ENCODE results near the gene ABCF1. TPM values are rescaled to one million over a fixed set of nuclear protein-coding genes. Genes with fewer than 3 reads are reported as not detected.

Gene ABCF1
- total and polyA plus RNA-seq, 9 of the 15 experiments (the other 6 are each of a cell fraction or from before 2014, with no cell fraction given) = 41.6 to 193 (median 102) TPM

- TF ChIP-seq CCNT2 (IDR thresholded peaks at IDR 0.05; ENCODE audit: borderline replicate concordance, extremely low read depth, insufficient read length, low read depth, low read length) (no peak), CBX3 (IDR thresholded peaks at IDR 0.05; ENCODE audit: borderline replicate concordance in 1 of 2, low read length in 2 of 2) (no peak), ELK1 (CRISPR knock-in tag; IDR thresholded peaks at IDR 0.05) (no peak), ZNF311 (CRISPR knock-in tag; IDR thresholded peaks at IDR 0.05) (no peak), SIRT6 (IDR thresholded peaks at IDR 0.05; ENCODE audit: low read depth, low read length) (no peak), ZNF280A (IDR thresholded peaks at IDR 0.05; ENCODE audit: low read depth, partially characterized antibody) (no peak), ZNF644 (tag; IDR thresholded peaks at IDR 0.05; ENCODE audit: low read depth) (no peak), CREB3 (tag; conservative IDR thresholded peaks at IDR 0.05; ENCODE audit: low read depth) (no peak), ZNF57 (CRISPR knock-in tag; IDR thresholded peaks at IDR 0.05) (no peak), RBM25 (IDR thresholded peaks at IDR 0.05; ENCODE audit: low read depth, low read length, severe bottlenecking) (no peak), SNRNP70 (optimal IDR thresholded peaks at IDR 0.05; ENCODE audit: low read depth, low read length) (no peak), KLF10 (CRISPR knock-in tag; IDR thresholded peaks at IDR 0.05) (peak; percentile 62; the same call in 1 of the 2 replicates), NR1H2 (CRISPR knock-in tag; IDR thresholded peaks at IDR 0.05) (no peak), RUNX1 (IDR thresholded peaks at IDR 0.05; ENCODE audit: low read depth) (no peak), ZNF79 (CRISPR knock-in tag; IDR thresholded peaks at IDR 0.05; ENCODE audit: low read depth) (no peak), ZBTB43 (CRISPR knock-in tag; IDR thresholded peaks at IDR 0.05) (no peak), RBBP5 (IDR thresholded peaks at IDR 0.05; ENCODE audit: borderline replicate concordance, insufficient read depth, low read length, poor library complexity, severe bottlenecking) (no peak), CAMTA2 (CRISPR knock-in tag; conservative IDR thresholded peaks at IDR 0.05) (no peak), SETDB1 (IDR thresholded peaks at IDR 0.05; ENCODE audit: low read length) (no peak), BRD9 (IDR thresholded peaks at IDR 0.05; ENCODE audit: low read depth, partially characterized antibody) (no peak), ILK (tag; IDR thresholded peaks at IDR 0.05; ENCODE audit: borderline replicate concordance, low read depth) (no peak), GATA2 (CRISPR knock-in tag; IDR thresholded peaks at IDR 0.05) (no peak), CREM (IDR thresholded peaks at IDR 0.05; ENCODE audit: low read depth) (no peak), ZNF12 (CRISPR knock-in tag; IDR thresholded peaks at IDR 0.05) (no peak)
Observed at GRCh38 chr6:30614044-30614842, 43.0 kb downstream of the ABCF1 start (continued).

Data from K562 (cell line).